NCI-H2081 (cell line): Measurements from ENCODE around the gene CC2D2B.
"Not testable (repeated sequence)": the region's sequence is repeated elsewhere in the genome, so short reads cannot be mapped to it uniquely, and the experiment has no call there.

ENCODE experiments used
- DNase-seq, 2 experiments: peaks; one replicate each; lab custom pipeline; 2025; lab: John Stamatoyannopoulos, UW

The CC2D2B gene

DNA sequence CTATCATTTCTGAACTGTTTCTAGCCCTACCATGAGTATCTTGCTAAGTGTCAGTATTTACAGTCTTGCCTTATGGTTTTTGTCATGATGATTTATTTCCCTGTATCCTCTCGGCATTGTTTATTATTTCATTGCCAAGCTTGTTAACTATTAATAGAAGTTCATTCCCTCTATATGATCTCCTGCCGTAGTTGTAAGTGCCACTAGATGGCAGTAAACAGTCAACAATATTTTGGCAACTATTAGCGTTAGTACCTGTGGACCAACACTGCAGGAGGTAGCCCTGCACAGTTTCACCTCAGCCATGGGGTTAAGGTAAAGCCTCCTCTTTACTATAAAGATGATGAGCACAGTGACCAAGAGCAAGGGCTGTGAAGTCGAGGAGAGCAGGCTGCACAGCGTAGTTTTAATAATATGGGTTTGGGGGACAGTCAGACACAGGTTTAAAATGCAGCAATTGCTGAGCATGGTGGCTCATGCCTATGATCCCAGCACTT, 109.5 kb downstream of the CC2D2B start:
- peak; percentile 29 to 66 for DNase-seq

DNA sequence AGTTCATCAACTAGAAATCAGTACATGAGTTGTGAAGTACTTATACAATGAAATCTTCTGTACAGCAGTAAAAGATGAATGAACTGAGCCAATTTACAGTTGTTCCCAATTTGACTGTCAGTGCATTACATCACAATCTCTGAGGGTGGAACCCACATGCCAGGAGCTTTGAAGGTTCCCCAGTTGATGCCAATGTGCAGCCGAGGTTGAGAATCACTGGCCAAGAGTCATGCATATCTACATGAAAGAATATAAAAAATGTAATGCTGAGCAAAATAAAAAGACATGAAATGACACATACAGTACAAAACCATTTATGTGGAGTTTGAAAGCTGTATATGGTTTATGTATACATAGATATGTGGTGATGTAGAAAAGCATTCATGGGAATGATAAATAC, 113.6 kb downstream of the CC2D2B start:
- no peak for DNase-seq

DNA sequence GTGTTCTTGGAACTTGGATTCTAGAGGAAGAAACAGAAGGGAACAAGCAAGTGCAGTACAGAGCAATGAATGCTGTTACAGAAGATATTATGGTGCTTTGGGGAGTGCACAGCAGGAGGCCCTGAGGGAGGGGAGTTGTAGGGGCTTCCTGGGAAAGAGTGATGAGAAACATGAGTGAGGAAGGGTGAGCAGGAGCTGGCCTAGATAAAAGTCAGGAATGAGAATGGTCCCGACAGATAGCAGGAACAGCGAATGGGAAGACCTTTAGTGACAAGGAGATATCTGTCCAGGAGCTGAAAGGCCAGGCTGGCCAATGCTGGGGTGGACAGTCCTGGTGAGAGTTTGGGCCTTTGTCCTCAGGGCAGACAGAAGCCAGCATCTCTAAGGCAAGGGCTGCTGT, 115.0 kb downstream of the CC2D2B start:
- DNase-seq = no peak

DNA sequence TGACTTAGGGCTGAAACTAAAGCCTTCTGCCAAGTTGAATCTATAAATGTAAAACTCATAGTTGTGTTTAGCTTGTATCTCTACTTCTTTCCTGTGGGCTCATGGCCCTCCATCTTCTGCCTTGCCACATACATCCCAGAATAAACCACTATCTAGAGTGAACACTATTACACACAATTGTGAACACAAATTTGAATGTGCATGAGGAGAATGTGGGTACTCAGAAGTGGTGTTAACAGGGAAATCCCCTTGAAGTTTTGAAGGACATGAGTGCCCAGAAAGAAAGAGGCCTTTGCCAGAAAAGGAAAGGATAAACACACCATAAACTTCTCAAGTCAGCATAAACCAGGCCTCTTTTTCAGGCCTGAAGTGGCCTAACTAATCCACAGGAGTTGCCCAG, 115.4 kb downstream of the CC2D2B start:
- no peak for DNase-seq

DNA sequence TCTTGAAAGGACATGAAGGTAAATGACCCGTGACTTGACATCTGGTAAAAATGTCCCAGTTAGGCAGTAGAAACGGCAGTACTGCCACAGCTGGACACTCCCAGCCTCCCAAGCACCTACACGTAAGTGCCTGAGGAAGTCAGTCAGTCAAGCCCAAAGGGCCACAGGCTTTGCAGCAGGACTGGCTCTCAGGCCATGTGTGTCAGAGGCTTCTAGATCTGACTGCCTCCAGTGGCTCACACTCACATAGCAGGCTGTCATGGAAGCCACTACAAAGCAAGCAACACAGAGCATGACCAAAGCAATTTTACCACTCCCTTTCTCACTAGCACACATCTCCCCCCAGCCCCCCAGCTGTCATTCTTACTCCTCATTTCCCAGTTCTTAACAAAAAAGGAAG, 117.8 kb downstream of the CC2D2B start:
- no peak for DNase-seq

DNA sequence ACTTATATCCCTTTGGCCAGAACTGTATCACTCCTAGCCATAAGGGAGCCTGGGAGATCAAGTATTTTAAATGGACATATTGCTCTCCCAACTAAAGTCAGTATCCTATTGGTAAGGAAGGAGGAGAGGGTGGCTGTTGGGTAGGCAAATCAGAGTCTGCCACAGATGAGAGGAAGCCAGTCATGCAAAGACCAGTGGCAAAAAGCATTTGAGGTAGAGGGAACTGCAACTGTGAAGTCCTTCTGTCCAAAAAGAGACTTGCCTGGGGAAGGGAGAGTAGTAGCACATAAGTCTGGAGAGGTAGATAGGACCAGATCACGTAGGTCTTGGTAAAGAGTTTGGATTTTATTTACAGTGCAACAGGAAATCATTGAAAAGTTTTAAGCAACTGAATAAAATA, 126.8 kb downstream of the CC2D2B start:
- DNase-seq = no peak

DNA sequence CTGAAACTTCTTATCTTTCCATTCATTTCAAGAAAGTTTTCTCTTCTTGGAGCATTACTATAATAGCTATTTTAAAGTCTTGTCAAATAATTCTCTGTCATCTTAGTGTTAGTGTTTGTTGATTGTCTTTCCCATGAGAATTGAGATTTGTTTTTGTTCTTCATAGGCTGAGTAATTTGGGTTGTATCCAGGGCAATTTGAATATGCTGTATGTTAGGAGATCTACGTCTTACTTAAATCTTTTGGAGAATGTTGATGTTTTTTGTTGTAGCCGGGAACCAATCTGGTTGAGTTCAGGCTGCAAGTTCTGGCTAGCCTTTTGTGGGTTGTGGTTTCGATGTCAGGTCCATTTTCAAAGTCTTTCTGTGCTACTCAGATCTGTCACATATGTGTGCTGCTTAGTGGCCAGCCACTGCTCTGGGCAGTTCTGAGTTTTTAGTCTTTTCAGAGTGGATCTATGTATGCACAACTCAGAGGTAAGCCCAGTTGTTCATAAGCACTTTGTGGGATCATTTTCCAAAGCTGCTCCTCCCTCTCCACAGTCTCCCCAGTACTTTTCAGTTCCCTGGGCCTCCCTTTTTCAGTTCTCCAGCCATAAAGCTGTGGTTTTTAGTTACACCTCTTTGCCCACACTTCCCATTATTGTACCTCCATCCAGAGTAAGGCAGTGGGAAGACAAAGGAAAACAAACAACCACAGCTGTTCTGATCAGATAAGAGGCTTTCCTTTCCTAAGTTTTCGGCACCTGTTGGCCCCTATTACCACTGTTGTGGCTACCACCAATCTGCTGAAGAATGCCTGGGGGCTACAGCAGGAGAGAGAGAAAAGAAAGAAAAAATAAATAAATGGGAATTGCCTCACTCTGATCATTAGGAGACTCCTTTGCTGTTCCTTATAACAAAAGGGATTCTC, 131.0 kb downstream of the CC2D2B start:
- DNase-seq = no peak

DNA sequence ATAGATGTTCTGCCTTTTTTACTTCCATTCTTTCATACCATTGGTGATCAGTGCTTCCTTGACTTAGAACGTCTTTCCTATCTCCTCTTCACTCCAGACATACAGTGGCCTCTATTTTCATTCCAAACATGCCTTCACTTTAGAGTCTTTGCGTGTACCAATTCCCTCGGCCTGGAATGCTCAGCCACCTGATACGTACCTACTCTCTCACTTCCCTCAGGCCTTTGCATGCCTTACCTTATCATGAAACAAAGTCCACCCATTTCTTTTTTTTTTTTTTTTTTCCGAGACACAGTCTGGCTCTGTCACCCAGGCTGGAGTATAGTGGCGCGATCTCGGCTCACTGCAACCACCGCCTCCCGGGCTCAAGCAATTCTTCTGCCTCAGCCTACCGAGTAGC, 133.4 kb downstream of the CC2D2B start:
- DNase-seq = no peak

DNA sequence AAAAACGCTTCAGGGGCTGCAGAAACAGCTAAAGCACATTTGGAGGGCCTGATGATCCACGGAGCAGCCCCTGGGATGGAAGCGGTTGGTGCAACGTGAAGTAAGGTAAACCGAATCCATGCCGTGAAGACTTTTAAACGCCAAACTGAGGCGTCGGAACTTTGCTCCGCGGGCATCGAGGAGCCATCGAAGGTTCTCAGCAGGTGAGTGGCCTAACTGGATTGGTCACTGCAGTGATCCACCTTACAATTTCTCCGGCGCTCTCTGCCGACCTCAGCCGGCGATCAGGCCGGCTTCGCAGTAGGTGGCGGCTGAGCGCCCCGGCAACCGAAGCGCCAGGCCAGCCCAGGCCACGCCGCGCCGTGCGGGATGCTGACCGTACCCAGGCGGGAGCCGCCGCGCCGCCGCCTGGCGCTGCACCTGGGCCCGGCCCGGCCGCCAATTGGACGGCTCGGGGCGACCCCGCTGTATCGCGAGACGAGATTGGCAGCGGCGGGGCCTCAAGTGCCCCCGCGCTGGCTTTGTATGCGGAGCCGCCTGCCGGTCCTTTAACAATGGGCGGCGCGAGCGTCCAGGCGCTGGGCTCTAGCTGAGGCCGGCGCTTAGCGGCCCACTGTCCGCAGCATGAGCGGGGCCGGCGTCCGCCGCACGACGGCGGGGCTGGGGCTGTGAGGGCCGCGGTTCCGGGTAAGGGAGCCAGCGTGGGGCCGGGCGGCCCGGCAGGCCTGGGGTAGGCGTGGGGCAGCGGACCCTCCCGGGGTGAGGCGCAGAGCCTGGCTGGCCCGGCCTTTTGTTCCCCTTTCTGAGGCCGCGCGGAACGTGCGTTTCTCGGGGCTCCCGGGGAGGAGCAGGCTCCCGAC, 135.5 kb downstream of the CC2D2B start, which contains the start of gene CCNJ:
Gene CCNJ, plus strand, starts transcription at position 551 of the 860 bp plus-strand sequence. CDS start 811 bp downstream, outside the sequence.
- DNase-seq = peak; percentile 73 to 88

DNA sequence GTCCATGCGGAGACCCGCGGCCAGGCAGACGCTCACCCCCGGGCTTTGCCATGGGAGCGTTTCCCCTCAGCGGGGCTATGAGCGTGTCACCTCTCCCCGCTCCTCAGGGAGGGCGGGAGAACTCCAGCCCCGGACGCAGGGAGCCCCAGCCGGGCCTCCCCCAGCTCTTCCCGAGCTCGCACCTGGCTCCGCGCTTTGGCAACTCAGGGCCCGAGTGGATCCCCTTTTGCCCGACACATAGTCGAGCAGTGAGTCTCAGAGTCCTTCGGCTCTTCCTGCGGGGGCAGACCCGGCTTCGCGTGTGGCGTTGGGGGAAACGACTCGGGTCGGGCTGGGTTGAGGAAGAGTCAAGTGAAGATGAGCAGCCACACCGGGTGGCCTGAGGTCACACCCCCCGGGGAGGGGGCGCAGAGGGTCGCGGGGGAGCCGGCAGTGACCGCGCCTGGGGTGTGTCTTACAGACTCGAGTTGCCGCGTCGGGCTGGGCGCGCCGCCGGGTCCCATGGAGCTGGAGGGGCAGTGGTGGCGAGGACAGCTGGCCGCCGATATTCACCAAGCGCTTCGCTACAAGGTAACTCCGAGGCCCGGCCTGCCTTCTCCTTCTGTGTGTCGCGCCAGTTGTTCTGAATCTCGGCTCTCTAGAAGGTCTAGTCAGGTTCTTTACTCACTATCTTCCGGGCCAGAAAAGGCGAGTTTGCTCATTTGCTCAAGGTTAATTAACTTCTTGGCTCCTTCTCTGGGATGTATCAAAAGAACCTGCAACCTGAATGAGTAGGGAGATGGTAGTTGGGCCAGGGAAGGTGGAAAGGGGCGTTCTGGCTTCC, 136.3 kb downstream of the CC2D2B start:
- DNase-seq = peak; percentile 46 to 51

DNA sequence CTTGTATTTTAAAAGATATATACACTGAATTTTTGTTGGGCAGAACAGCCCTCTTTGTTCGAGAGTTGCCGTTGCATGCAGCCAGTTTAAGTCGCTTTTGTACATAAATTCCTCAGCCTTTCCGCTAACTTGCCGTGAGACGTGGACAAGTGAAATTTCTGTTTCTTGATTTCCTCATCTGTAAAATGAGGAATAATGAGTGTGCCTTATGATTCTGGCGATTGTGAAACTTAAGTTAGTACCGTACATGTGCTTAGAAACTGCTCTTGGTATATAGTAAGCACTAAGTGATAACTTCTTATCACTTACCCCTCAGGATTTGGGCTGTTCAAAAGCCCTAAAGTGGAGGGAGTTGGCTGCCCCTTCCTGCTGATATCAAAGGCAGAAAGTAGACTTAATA, 137.0 kb downstream of the CC2D2B start:
- DNase-seq = no peak

DNA sequence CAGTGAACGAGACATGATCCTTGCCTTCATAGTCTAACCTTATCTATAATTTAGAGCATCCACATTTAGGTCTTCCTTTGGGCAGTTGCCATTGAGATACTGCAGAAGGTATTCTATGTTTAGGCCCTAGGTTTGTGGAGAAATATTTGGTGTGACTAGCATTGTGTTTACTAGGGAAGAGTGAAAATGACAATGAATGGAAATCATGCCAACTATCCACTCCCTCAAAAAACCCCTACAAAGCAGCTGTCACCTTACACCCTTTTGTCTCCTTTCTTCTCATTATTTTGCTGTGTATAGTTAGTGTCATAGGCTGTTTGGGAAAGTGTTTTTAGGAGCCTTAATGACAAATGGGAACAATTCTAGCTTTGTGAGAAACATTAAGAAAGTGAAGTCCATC, 138.8 kb downstream of the CC2D2B start:
- DNase-seq = no peak

DNA sequence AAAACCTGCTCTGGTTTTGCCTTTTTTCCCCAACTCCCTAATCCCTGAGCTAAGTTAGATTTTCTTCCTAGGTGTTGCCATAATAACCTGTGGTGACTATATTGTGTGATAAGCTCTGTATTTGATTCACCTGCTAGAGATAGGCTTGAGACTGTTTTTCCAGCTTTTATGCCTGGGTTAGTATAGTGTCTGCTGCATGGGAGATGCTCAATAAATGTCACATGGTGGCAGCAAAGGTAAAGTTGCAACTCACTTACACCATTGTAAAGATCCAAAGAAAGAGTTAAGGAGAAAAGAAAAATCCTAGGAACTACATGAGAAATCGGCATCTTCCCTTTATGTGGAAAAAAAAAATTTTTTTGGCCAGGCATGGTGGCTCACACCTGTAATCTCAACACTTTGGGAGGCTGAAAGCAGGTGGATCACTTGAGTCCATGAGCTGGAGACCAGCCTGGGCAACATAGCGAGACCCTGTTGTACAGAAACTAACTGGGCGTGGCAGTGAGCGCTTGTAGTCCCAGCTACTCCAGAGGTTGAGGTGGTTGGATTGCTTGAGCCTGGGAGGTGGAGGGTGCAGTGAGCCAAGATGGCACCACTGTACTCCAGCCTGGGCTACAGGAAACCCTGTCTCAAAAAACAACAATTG, 139.4 kb downstream of the CC2D2B start:
- DNase-seq = no peak

DNA sequence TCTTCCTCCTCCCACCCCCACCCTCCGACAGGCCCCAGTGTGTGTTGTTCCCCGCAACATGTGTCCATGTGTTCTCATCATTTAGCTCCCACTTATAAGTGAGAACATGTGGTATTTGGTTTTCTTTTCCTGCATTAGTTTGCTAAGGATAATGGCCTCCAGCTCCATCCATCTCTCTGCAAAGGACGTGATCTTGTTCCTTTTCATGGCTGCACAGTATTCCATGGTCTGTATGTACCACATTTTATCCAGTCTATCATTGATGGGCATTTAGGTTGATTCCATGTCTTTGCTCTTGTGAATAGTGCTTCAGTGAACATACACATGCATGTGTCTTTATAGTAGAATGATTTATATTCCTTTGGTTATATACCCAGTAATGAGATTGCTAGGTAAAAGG, 140.2 kb downstream of the CC2D2B start:
- DNase-seq = not testable (repeated sequence)

DNA sequence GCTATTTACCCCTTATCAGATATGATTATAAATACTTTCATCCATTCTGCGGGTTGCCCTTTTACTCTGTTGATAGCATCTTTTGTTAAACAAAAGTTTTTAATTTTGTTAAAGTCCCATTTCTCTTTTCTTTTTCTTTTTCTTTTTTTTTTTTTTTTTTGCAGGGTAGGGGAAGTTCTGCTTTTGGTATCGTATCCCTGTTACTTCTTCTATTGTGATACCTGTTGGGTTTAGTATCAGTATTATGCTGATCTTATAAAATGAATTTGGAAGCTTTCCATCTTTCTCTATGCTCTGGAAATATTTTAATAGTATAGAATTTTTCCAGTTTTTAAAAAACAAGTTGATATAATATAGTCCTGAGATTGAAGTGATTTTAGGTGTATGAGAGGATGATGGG, 141.6 kb downstream of the CC2D2B start:
- DNase-seq = no peak

DNA sequence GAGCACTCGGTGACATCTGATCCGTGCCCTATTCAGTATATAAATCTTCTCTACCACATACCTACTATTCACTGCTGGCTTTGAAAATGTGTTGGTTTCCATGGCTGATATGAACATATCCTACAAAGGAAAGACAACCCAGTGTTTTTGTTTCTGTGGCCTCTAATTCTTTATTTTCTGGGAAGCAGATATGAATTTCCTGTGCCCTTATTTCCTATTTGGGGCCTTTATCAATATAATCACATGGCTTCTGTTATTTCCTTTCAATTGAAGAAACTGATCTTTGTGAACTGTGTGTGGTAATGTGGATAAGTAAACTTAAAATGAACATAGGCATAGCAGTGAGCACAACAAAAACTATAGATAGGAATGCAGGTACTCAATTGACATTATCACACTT, 146.2 kb downstream of the CC2D2B start:
- DNase-seq = no peak

DNA sequence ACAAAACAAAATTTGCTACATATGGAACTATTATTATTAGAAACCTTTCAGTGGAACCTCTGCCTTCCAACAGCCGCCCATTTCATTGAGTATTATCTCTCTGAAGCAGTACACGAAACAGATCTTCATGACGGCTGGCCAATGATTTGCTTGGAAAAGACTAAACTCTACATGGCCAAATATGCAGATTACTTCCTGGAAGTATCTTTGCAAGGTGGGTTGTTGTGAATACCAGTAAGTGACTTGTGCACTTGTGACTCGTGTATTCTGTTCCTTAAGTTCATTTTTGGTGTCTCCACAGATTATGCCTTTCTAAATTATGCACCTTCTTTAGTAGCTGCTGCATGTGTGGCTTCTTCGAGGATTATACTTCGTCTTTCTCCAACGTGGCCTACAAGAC, 149.0 kb downstream of the CC2D2B start:
- no peak for DNase-seq

DNA sequence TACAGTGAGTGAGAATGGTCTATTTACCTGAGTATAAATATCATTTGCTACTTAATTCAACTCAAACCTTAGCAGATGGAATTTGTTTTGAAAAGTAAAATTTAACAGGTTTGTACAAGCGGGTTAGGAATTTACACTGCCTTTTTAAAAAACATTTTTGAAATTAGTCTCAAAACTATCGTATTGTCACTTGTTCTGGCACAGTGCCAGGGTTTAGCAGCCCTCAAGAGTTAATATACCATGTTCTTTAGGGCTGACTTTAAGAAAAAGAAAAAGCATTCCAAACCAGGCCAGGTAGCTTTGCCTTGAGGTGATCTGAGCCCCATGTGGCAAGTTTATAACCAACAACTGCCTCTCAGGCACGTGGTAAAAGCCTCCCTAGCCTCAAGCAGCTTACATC, 153.5 kb downstream of the CC2D2B start:
- DNase-seq = no peak

DNA sequence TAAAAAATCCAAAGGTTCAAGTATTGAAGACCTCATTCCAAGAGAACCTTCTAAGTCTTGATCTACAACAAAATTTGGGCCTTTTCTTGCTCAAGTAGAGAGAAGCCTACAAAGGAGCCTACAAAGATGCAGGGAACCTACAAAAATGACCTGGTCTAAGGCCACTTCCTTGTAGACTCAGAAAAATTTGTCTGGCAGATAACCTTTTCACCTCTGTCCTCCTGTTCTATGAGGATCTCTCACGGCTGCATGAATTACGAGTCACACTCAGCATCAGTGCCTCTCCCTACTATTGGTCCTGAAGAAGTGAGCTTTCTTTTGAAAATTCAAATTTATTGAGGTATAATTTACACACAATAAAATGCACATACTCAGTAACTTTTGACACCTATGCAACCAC, 164.9 kb downstream of the CC2D2B start:
- no peak for DNase-seq

DNA sequence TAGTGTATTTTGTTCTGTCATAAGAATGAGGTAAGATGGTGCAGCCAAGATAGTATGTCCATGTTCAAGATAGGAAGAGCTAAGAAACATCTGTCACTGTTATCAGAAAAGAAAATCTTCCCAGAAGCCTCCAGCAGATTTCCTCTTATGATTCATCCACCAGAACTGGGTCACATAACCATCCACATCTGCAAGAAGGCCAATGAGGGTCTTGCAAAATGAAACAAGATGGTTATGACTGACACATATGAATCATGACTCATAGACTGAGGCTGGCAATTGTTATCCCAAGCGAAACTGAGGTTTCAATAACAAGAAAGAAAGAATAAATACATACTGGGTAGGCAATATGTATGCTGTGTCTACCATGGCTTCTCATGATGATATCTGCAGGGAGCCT, 165.9 kb downstream of the CC2D2B start:
- DNase-seq = no peak

DNA sequence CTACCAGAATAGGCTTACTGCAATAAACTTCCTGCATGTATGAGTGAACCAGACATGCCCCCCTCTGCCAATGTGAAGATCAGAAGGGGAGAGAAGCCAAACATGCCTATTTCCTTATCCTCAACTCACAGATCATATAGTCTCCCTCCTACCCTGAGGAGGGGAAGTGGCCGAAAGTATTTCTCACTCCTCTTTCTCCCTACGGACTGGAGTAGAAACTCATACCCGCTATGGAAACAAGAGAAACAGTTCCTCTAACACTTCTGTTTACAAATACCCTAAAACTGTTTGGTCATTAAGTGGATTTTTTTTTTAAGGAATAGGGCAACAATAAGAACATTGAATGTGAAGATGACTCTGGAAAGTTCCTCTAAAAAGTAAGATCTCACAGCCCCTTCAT, 167.0 kb downstream of the CC2D2B start:
- DNase-seq = no peak
